ENCODE results near the gene MEF2C. TPM values are rescaled to one million over a fixed set of nuclear protein-coding genes. Genes with fewer than 3 reads are reported as not detected.
A peak's percentile ranks its signal among the peaks of the same experiment; 100 is the strongest.
"Not testable (repeated sequence)": the region's sequence is repeated elsewhere in the genome, so short reads cannot be mapped to it uniquely, and the experiment has no call there.

MEF2C gene
- total RNA-seq, 1 experiment from 2014 or later, result 171 TPM

DNA sequence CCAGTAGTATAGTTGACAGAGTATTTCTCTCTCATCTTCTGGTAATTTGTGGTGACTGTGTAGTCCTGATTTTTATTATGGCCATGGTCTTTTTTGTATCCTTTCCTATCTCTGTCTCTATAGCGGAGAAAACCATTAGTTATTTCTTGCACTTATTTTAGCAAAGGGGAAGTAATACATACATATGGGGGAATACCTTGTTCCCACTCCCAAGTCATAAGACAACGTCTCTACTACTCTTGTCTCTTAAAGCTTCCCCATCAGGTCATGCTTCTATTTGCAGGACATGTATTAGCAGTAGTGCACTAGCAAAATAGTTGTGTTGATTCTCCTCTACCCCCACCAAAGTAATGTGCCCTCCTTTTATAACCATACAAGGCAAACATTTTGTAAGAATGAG is 29.8 kb upstream of the MEF2C start:
- not testable (repeated sequence) for H3K27me3 ChIP-seq (ENCODE audit: low read length); H2AFZ ChIP-seq (ENCODE audit: low read length); H3K4me2 ChIP-seq (ENCODE audit: low read depth, low read length, poor library complexity, severe bottlenecking); H3K4me3 ChIP-seq (ENCODE audit: low read length); H3K9me3 ChIP-seq (ENCODE audit: low read length); H3K9ac ChIP-seq (ENCODE audit: low read length); H3K79me2 ChIP-seq (ENCODE audit: low read length); H3K27ac ChIP-seq (ENCODE audit: low read length); H3K9me2 ChIP-seq (replicated peaks; ENCODE audit: insufficient read depth, low read length); DNase-seq; H3K36me3 ChIP-seq (ENCODE audit: insufficient read depth, low read length); H3K4me1 ChIP-seq (ENCODE audit: low read length); H4K20me1 ChIP-seq (ENCODE audit: insufficient read depth, low read depth, low read length)

DNA sequence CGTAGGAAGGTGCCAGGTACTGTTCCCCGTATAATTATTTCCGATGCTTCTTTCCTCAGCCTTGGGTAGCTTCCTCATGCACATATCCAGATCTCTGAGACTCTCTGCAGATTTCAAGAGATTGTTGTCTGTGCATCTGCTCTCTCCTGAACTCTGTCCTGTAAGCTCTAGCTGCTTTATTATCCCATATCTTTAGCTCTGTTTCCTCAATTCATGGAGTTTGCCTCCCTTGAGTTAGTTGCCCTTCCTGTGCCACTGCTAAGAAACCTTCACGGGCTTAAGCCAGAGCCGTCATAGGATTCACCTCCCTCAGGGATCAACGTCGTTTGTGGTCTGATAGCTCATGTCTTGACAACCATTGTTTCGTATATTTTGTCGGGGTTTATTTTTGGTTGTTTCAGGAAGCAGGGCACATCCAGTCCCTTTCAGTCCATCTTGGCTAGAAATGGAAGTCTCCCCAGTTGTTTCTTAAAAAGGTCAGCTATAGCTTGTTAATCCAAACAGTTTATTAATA is 28.1 kb upstream of the MEF2C start:
- not testable (repeated sequence) for H3K27me3 ChIP-seq (ENCODE audit: low read length); H3K27ac ChIP-seq (ENCODE audit: low read length); DNase-seq; H3K9me2 ChIP-seq (replicated peaks; ENCODE audit: insufficient read depth, low read length); H3K4me2 ChIP-seq (ENCODE audit: low read depth, low read length, poor library complexity, severe bottlenecking); H3K9me3 ChIP-seq (ENCODE audit: low read length); H3K4me3 ChIP-seq (ENCODE audit: low read length); H3K36me3 ChIP-seq (ENCODE audit: insufficient read depth, low read length); H3K4me1 ChIP-seq (ENCODE audit: low read length); H3K9ac ChIP-seq (ENCODE audit: low read length); H4K20me1 ChIP-seq (ENCODE audit: insufficient read depth, low read depth, low read length); H3K79me2 ChIP-seq (ENCODE audit: low read length); H2AFZ ChIP-seq (ENCODE audit: low read length)

DNA sequence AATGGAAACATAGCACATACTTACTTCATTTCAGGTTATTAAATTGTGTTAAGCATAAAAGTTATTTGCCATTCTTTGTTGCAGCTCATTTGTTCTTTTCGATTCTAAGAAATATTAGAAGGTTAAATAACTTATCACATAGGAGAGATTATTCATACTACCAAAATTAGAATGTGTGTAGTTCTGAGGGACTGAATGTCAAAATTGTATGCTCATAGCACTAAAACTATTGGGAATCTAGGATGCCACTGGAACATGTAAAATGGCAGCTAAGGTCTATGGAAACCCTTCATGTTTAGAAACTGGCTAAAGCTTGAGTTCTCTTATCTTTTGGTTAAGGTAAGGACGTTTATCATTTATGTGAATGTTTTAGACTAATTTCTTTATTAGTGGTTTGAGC is 21.5 kb upstream of the MEF2C start:
- not testable (repeated sequence) for H3K9me2 ChIP-seq (replicated peaks; ENCODE audit: insufficient read depth, low read length); H3K4me3 ChIP-seq (ENCODE audit: low read length); H2AFZ ChIP-seq (ENCODE audit: low read length); H3K9ac ChIP-seq (ENCODE audit: low read length); H3K36me3 ChIP-seq (ENCODE audit: insufficient read depth, low read length); H3K4me2 ChIP-seq (ENCODE audit: low read depth, low read length, poor library complexity, severe bottlenecking); H3K9me3 ChIP-seq (ENCODE audit: low read length); H4K20me1 ChIP-seq (ENCODE audit: insufficient read depth, low read depth, low read length); H3K27me3 ChIP-seq (ENCODE audit: low read length); H3K79me2 ChIP-seq (ENCODE audit: low read length); H3K4me1 ChIP-seq (ENCODE audit: low read length); H3K27ac ChIP-seq (ENCODE audit: low read length)
- DNase-seq, result peak; percentile 14

DNA sequence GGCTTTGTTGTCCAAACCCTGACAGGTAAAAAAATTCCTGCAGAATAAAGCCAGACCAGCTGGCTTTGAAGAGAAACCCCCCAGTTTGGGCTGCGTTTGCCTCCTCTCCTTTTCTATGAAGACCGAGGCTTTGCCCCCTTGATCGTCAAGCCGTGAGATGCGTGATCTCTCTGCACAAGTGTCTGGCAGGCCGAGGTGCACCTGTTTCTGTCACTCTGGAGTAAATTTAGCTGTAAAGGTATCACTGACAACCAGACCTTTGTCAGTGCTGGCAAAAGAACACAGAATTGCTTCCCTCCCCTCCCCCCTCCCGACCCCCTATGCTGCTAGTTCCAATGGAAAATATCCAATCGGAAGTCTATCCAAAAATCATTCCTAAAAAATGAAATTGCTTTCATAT is 21.0 kb upstream of the MEF2C start:
- not testable (repeated sequence) for H3K79me2 ChIP-seq (ENCODE audit: low read length); H3K27ac ChIP-seq (ENCODE audit: low read length); H2AFZ ChIP-seq (ENCODE audit: low read length); H3K4me3 ChIP-seq (ENCODE audit: low read length); H4K20me1 ChIP-seq (ENCODE audit: insufficient read depth, low read depth, low read length); H3K4me2 ChIP-seq (ENCODE audit: low read depth, low read length, poor library complexity, severe bottlenecking); H3K36me3 ChIP-seq (ENCODE audit: insufficient read depth, low read length); H3K9me2 ChIP-seq (replicated peaks; ENCODE audit: insufficient read depth, low read length); DNase-seq; H3K27me3 ChIP-seq (ENCODE audit: low read length); H3K4me1 ChIP-seq (ENCODE audit: low read length); H3K9ac ChIP-seq (ENCODE audit: low read length); H3K9me3 ChIP-seq (ENCODE audit: low read length)

DNA sequence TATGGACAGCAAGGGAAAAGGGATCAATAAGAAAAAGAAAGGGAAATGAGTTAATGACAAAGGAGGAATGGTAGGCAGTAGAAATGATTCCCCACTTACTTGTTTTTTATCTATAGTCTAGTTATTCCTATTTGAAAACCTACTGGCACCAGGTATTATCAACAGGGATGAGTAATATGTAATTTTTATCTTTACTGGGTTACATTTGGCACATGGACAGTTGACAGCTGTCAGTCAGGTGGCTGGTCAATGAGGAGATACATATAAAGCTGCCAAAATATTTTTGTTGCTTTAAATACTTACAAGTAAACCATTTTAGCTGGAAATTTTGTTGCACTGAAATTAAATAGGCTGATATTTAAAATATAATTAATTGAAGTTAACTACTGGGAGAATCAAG is 18.1 kb upstream of the MEF2C start:
- not testable (repeated sequence) for H3K36me3 ChIP-seq (ENCODE audit: insufficient read depth, low read length); DNase-seq; H3K9me3 ChIP-seq (ENCODE audit: low read length); H3K27ac ChIP-seq (ENCODE audit: low read length); H3K4me2 ChIP-seq (ENCODE audit: low read depth, low read length, poor library complexity, severe bottlenecking); H3K4me1 ChIP-seq (ENCODE audit: low read length); H3K27me3 ChIP-seq (ENCODE audit: low read length); H3K9ac ChIP-seq (ENCODE audit: low read length); H3K9me2 ChIP-seq (replicated peaks; ENCODE audit: insufficient read depth, low read length); H3K79me2 ChIP-seq (ENCODE audit: low read length); H3K4me3 ChIP-seq (ENCODE audit: low read length); H4K20me1 ChIP-seq (ENCODE audit: insufficient read depth, low read depth, low read length); H2AFZ ChIP-seq (ENCODE audit: low read length)

DNA sequence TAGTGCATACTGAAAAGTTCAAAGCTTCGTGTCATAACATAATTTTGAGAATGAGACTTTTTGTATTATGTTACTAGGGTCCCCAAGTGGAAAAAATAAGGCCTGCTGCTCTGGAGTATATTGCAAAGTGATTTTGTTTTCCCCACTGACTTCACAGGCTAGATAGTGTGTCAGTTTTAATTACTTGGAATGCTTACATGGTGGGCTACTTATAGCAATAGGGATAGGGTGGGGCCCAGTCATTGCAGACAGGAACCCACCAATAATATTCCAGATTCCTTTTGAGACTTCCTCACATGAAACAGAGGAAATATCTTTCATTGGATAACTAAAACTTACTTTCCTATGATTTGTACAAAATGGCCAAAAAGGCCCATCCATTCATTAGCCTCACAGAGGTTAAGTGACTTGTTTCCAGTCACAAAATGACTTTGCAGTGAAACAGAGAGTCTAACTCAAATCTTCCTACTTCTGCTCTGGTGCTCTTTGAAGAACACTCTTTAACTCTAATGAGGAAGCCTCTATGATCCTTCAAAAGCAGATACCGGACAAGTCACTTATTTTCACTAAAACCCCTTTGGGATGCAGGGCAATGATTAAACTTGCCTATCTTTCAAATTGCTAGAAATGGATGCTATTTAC is 16.2 kb upstream of the MEF2C start:
- Histone ChIP-seq H3K27ac (ENCODE audit: low read length) (no peak overlapping the region), H3K4me2 (ENCODE audit: low read depth, low read length, poor library complexity, severe bottlenecking) (no peak overlapping the region), H3K9me2 (replicated peaks; ENCODE audit: insufficient read depth, low read length) (no peaks in the 10 kb centered on the region), H3K9ac (ENCODE audit: low read length) (no peak overlapping the region), H3K79me2 (ENCODE audit: low read length) (0 out of 2 replicates have a peak, but pooled peaks cover 3% of the 10 kb centered on the region), H3K4me1 (ENCODE audit: low read length) (no peaks in the 10 kb centered on the region), H3K36me3 (ENCODE audit: insufficient read depth, low read length) (no peaks in the 10 kb centered on the region), H3K4me3 (ENCODE audit: low read length) (no peak overlapping the region), H3K9me3 (ENCODE audit: low read length) (no peaks in the 10 kb centered on the region), H3K27me3 (ENCODE audit: low read length) (no peaks in the 10 kb centered on the region), H4K20me1 (ENCODE audit: insufficient read depth, low read depth, low read length) (no peaks in the 10 kb centered on the region), H2AFZ (ENCODE audit: low read length) (no peak overlapping the region)
- no peak for DNase-seq

DNA sequence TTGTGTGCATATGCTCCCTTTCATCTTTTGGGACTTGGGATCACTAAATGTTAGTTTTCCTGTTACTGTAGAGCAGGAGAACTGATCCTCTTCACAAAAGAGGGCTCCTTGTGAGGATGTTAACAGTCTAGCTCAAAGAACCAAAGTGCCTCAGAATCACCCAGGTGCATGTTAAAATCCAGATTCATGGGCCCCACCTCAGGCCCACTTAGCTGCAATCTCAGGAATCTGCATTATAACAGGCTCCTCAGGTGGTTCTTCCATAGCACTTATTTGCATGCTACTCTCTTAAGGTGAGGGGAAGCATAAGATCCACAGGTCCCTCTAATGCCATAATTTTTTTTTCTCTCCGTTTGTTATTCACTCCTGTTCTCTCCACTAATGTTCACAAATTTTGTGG is 14.8 kb upstream of the MEF2C start:
- no peaks in the 10 kb centered on the region for H3K27me3 ChIP-seq (ENCODE audit: low read length)
- H3K9me2 ChIP-seq (replicated peaks; ENCODE audit: insufficient read depth, low read length), result no peaks in the 10 kb centered on the region
- no peaks in the 10 kb centered on the region for H4K20me1 ChIP-seq (ENCODE audit: insufficient read depth, low read depth, low read length)
- no peaks in the 10 kb centered on the region for H3K36me3 ChIP-seq (ENCODE audit: insufficient read depth, low read length)
- no peaks in the 10 kb centered on the region for H3K4me1 ChIP-seq (ENCODE audit: low read length)
- H3K79me2 ChIP-seq (ENCODE audit: low read length), result 0 out of 2 replicates have a peak, but pooled peaks cover 3% of the 10 kb centered on the region
- H3K9ac ChIP-seq (ENCODE audit: low read length), result no peak overlapping the region
- H3K4me2 ChIP-seq (ENCODE audit: low read depth, low read length, poor library complexity, severe bottlenecking), result no peak overlapping the region
- H3K27ac ChIP-seq (ENCODE audit: low read length), result no peak overlapping the region
- H3K4me3 ChIP-seq (ENCODE audit: low read length), result no peak overlapping the region
- no peak overlapping the region for H2AFZ ChIP-seq (ENCODE audit: low read length)
- DNase-seq, result no peak
- no peaks in the 10 kb centered on the region for H3K9me3 ChIP-seq (ENCODE audit: low read length)

DNA sequence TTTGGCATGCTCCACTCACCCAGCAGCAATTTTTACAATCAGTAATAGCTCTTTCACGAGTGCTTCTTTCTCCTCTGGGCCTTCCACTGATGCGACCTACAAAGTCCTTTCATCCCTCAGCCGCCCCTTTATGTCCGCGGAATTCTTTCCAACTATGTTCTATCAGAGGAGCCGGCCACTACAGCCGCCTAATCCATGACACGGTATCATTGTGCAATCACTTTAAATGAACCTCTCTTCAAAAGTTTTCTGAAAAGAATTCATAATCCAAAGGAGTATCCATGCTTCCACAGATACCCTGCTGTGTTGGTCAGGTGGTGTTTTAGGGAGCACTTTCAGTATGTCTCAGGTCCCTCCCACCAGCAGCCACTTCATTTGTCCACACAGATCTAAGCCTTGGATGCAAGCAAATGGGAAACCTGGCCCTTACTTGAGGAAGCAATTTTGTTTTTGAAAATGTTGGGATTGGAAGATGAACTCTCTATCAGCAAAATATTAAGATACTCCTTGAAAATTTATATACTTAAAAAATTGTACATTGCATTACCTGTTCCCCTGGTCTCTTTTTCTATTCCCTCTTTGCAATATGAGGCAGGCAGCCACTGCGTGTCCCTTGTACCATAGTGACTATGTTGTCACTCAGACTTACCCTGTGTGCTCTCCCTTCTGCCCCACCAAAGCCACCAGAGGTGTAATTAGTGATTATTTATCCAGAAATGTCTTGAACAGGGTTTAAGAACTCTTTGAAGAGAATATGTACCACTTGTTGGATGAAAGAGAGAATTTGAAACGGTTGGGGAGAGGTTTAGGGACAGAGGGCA is 12.9 kb upstream of the MEF2C start:
- 0 out of 2 replicates have a peak, but pooled peaks cover 3% of the 10 kb centered on the region for H3K79me2 ChIP-seq (ENCODE audit: low read length)
- no peaks in the 10 kb centered on the region for H3K9me2 ChIP-seq (replicated peaks; ENCODE audit: insufficient read depth, low read length)
- H2AFZ ChIP-seq (ENCODE audit: low read length), result no peak overlapping the region
- no peaks in the 10 kb centered on the region for H4K20me1 ChIP-seq (ENCODE audit: insufficient read depth, low read depth, low read length)
- no peak overlapping the region for H3K4me3 ChIP-seq (ENCODE audit: low read length)
- no peak overlapping the region for H3K27ac ChIP-seq (ENCODE audit: low read length)
- peaks cover under 1% of the 10 kb centered on the region; the same call in 1 of the 2 replicates for H3K4me1 ChIP-seq (ENCODE audit: low read length)
- no peak overlapping the region for H3K4me2 ChIP-seq (ENCODE audit: low read depth, low read length, poor library complexity, severe bottlenecking)
- DNase-seq, result no peak
- H3K27me3 ChIP-seq (ENCODE audit: low read length), result no peaks in the 10 kb centered on the region
- no peak overlapping the region for H3K9ac ChIP-seq (ENCODE audit: low read length)
- no peaks in the 10 kb centered on the region for H3K36me3 ChIP-seq (ENCODE audit: insufficient read depth, low read length)
- no peaks in the 10 kb centered on the region for H3K9me3 ChIP-seq (ENCODE audit: low read length)
